Adrenal gland (tissue), 12 donors: ENCODE data around the gene PHLDA3. TPM values are rescaled to one million over a fixed set of nuclear protein-coding genes. Genes with fewer than 3 reads are reported as not detected.

Experiments used
- DNase-seq, 7 donors: peaks; one replicate each; pipeline ENCODE4 v3.0.0-alpha.2; 2019 to 2020
- H3K27ac ChIP-seq, 5 donors: fragments of 200-600 bp; sonication (generic) in 4 of 5; 1 replicate in 3 of 5; 2 replicates in 2 of 5; pipeline versions ENCODE4 v1.5.1 to v1.8.0; 2016 to 2020; ENCODE audit warnings: mild to moderate bottlenecking in 1 of 5
- H3K27me3 ChIP-seq: fragments of 200-600 bp; 2 replicates; pipeline ENCODE4 v1.8.0; 2021
- H3K36me3 ChIP-seq, 2 donors: fragments of 200-600 bp; replicated peaks in 1 of 2; 1 replicate in 1 of 2; 2 replicates in 1 of 2; pipeline versions ENCODE4 v1.5.1 to v1.8.0; 2018 to 2022
- H3K4me1 ChIP-seq, 2 donors: fragments of 200-600 bp; replicated peaks in 1 of 2; 1 replicate in 1 of 2; 2 replicates in 1 of 2; pipeline versions ENCODE4 v1.5.1 to v1.8.0; 2018 to 2021
- H3K4me3 ChIP-seq, 4 donors: fragments of 200-600 bp; sonication (generic) in 3 of 4; one replicate each; pipeline ENCODE4 v1.5.1; 2016 to 2018
- H3K9me3 ChIP-seq, 3 donors: fragments of 200-600 bp; sonication (generic) in 1 of 3; replicated peaks in 1 of 3; 1 replicate in 2 of 3; 2 replicates in 1 of 3; pipeline versions ENCODE4 v1.5.1 to v1.8.0; 2016 to 2021
- POLR2A ChIP-seq, 2 donors: fragments of 450-650 bp; IDR thresholded peaks; one replicate each; pipeline ENCODE4 v1.6.1; 2017; ENCODE audit warnings: antibody characterized with exemption in 2 of 2, mild to moderate bottlenecking in 2 of 2, moderate library complexity in 1 of 2
- WGBS, 4 donors: extraction: QIAGEN DNeasy Blood & Tissue Kit in 2 of 4; methylation state at CpG; one replicate each; pipeline versions ENCODE4 v1.1.5 to v1.1.7; 2013 to 2017; 5-methylcytosine and 5-hydroxymethylcytosine counted together
- intact Hi-C, 2 donors: fragments of 100-400 bp; cut with DNase I; formaldehyde crosslinking; loops; one replicate each; pipeline versions ENCODE4 v1.14.1 to v1.15.0; 2022 to 2023
- polyA plus RNA-seq, 3 donors: library from polyadenylated mRNA; stranded (reverse); fragments of 200-250 nt in 2 of 3; fragments of 350-450 nt in 1 of 3; fragmentation: Illumina TruSeq in 1 of 3; extraction: RNeasy Lipid Tissue Mini Kit (QIAGEN cat#74804) in 1 of 3; gene quantifications; one replicate each; pipeline ENCODE4 v1.2.3, GENCODE V29; 2013 to 2014
- total RNA-seq, 9 donors: library from RNA; depleted of rRNA in 4 of 9; stranded (reverse); fragments of >200 nt in 4 of 9; fragments of 120-200 nt in 1 of 9; fragmentation: NEBNext Ultra II Directional in 1 of 9; extraction: Animal tissue kit (Norgen Biotek cat#: 25700) in 1 of 9; gene quantifications; one replicate each; pipeline versions ENCODE4 v1.1.0 to v1.2.4, GENCODE V29; 2013 to 2023
- TF ChIP-seq, protein P1 (sequence below), 6 experiments: fragments of 450-650 bp in 4 of 6; fragments of 200-600 bp in 2 of 6; sonication (generic) in 1 of 6; IDR thresholded peaks; 1 replicate in 5 of 6; 2 replicates in 1 of 6; pipeline versions ENCODE4 v1.5.1 to v1.8.0; 2016 to 2021; ENCODE audit warnings: antibody characterized with exemption in 6 of 6, mild to moderate bottlenecking in 2 of 6, moderate library complexity in 1 of 6
- donor health status: healthy with polysubstance abuse.
- donor health status: Bipolar disorder and iron deficiency.
- donor health status: DM: yes; HTN: yes; CAD: no.
- donor health status: DM: no; HTN: no; CAD: no.
- donor health status: DM: no; HTN: no; CAD: no.
- donor health status: DM: yes; HTN: yes; CAD: no.

Gene PHLDA3
- total and polyA plus RNA-seq, 12 donors = 2.1 to 64.7 (median 29.1) TPM

DNA sequence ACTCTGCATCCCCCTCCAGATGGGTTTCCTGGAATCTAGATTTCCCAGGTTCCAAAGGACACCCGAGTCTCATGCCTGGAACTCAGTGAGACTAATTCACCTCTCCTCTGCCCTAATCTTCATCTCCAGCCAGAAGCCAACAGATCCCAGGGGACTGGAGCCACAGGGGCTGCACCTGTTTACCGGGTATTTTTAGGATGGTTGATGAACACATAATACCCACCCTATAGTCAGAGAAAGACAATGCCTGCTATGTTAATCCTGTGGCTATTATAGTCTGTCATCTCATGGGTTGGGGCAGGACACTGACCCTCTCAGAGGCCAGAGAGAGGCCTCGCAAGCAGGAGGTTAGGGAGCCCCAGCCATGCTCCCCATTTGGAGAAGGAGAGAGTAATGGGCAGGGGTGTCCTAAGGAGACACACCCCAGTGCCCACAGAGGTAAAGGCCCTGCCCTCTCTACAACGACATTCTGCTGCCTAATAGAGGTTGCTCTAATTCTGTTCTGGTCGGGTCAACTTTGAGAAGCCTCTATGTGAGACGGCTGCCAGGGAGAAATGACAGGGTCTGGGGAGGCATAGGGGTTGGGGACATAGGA, 46.5 kb downstream of the PHLDA3 start:
- intact Hi-C loops = no loop called here
- Histone ChIP-seq H3K36me3 (no peaks in the 10 kb centered on the region), H3K27me3 (no peaks in the 10 kb centered on the region), H3K4me1 (no peaks in the 10 kb centered on the region), H3K27ac (no peak overlapping the region), H3K9me3 (no peaks in the 10 kb centered on the region), H3K4me3 (no peak overlapping the region)
- 71 to 90% (median 84%) methylated on average over 6 of the region's 6 CpGs for WGBS, 4 donors
- no peak for DNase-seq
- TF ChIP-seq POLR2A (IDR thresholded peaks at IDR 0.05) = no peak
- TF ChIP-seq, protein P1, sequence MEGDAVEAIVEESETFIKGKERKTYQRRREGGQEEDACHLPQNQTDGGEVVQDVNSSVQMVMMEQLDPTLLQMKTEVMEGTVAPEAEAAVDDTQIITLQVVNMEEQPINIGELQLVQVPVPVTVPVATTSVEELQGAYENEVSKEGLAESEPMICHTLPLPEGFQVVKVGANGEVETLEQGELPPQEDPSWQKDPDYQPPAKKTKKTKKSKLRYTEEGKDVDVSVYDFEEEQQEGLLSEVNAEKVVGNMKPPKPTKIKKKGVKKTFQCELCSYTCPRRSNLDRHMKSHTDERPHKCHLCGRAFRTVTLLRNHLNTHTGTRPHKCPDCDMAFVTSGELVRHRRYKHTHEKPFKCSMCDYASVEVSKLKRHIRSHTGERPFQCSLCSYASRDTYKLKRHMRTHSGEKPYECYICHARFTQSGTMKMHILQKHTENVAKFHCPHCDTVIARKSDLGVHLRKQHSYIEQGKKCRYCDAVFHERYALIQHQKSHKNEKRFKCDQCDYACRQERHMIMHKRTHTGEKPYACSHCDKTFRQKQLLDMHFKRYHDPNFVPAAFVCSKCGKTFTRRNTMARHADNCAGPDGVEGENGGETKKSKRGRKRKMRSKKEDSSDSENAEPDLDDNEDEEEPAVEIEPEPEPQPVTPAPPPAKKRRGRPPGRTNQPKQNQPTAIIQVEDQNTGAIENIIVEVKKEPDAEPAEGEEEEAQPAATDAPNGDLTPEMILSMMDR (IDR thresholded peaks at IDR 0.05) = no peak

DNA sequence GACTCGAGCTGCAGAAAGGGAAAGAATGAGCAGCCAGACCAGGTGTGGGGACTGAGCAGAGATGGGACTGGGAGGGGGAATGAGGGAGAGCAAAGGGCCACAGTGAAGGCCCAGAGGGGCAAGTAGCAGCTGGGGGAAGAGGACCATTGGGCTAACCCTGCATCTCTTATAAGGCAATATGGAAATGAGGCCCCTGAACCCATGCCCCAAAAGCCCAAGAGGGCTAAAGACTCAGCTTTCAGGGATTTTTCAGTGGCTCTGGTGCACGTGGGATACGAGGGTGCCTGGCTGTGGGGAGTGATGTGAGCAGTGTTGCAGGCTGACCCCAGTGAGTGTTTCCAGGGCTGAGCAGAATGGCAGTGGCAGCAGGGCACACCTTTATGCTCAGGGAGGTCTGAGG, 47.0 kb downstream of the PHLDA3 start:
- Histone ChIP-seq H3K4me3 (no peak overlapping the region), H3K36me3 (no peaks in the 10 kb centered on the region), H3K9me3 (no peaks in the 10 kb centered on the region), H3K27me3 (no peaks in the 10 kb centered on the region), H3K4me1 (no peaks in the 10 kb centered on the region), H3K27ac (no peak overlapping the region)
- no peak for DNase-seq
- 60 to 81% (median 69%) methylated on average over 3 of the region's 3 CpGs for WGBS, 4 donors
- intact Hi-C loops = no loop called here
- TF ChIP-seq, protein P1 (IDR thresholded peaks at IDR 0.05) = no peak
- no peak for TF ChIP-seq POLR2A (IDR thresholded peaks at IDR 0.05)

DNA sequence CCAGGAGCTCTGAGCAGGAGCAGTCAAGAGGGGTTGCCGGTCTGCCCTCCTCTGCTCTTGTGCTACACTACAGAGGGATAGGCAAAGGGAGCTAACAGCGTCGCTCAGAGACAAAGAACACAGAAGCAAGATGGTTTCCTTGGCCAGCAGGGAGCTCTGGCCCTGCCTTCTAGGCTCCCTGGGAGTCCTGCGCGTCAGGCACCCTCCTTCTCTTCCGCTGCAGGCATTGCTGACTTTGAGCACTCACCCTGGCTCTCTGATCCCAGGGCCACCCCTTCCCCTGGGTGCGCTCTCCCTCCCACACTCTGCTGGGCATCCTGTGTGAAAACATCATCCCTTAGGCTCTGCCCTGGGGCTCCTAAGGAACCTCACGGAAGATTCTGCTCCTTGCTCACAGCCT, 47.9 kb downstream of the PHLDA3 start:
- H3K27me3 ChIP-seq = no peaks in the 10 kb centered on the region
- TF ChIP-seq POLR2A (IDR thresholded peaks at IDR 0.05) = no peak
- TF ChIP-seq, protein P1 (IDR thresholded peaks at IDR 0.05) = no peak
- H3K27ac ChIP-seq = no peak overlapping the region
- H3K4me1 ChIP-seq = no peaks in the 10 kb centered on the region
- 81 to 95% (median 87%) methylated on average over 8 of the region's 8 CpGs for WGBS, 4 donors
- DNase-seq = no peak
- no peak overlapping the region for H3K4me3 ChIP-seq
- H3K9me3 ChIP-seq = no peaks in the 10 kb centered on the region
- intact Hi-C loops = no loop called here
- no peaks in the 10 kb centered on the region for H3K36me3 ChIP-seq

DNA sequence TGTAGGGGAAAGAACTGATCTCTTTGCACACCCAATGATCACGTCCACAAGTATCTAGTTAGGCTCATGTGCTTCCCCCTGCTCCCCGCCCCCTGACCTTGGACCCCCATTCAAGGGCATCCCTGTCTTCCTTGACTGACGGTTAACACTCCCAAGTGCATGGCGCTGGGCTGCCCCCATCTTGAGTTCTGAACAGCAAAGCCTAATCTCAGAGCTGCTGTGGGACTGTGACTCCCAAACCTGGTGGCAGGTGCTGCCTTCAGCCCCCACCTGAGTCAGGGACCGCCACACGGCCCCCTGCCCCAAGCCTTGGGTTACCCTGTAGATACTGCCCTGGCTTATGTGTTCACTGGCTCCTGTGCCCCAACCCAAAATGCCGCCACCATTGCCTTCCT, 48.4 kb downstream of the PHLDA3 start:
- WGBS, 4 donors = 50 to 74% (median 69%) methylated on average over 3 to 7 of the region's 7 CpGs
- no peak for DNase-seq

More for the DNA sequence above, 48.4 kb downstream of the PHLDA3 start:
- TF ChIP-seq, protein P1 (IDR thresholded peaks at IDR 0.05) = no peak
- no peak for TF ChIP-seq POLR2A (IDR thresholded peaks at IDR 0.05)
- H3K4me3 ChIP-seq = no peak overlapping the region
- no peaks in the 10 kb centered on the region for H3K9me3 ChIP-seq
- no peaks in the 10 kb centered on the region for H3K36me3 ChIP-seq
- no peak overlapping the region for H3K27ac ChIP-seq
- intact Hi-C loops = no loop called here
- no peaks in the 10 kb centered on the region for H3K27me3 ChIP-seq
- H3K4me1 ChIP-seq = no peaks in the 10 kb centered on the region
